ENCODE measurements around the gene LRRC8C. TPM values are rescaled to one million over a fixed set of nuclear protein-coding genes. Genes with fewer than 3 reads are reported as not detected.

Gene LRRC8C
- total and polyA plus RNA-seq, 4 donors: 0.75 to 14.4 (median 5.6) TPM

DNA sequence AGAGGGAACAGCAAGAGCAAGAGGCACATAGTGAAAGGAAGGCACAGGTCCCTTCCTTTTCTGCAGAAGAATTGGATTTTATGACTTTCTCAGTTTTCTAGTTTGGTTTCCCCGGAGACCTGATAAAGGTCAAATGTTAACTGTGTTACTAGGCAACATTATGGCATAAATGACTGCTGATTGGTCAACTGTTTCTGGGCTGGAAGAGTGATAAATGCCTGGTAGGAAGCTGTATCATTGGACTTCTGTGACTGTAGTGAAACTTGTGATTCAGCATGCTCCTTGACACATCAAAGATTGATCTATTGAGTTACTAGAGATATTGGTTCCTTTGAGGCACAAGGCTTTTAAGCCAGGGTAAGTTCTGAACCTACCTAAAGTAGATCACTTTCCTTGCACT, 55.7 kb downstream of the LRRC8C start:
- ATAC-seq (ENCODE audit: low FRiP score) (no peak), DNase-seq (no peak)
- Histone ChIP-seq H3K4me1 (ENCODE audit: control insufficient read depth in 1 of 2, insufficient read depth in 2 of 2, low read length in 2 of 2) (no peaks in the 10 kb centered on the region), H3K36me3 (ENCODE audit: control insufficient read depth in 1 of 2, insufficient read depth in 2 of 2, low read length in 1 of 2) (no peaks in the 10 kb centered on the region), H3K27ac (ENCODE audit: low read depth in 1 of 2, low read length in 2 of 2) (no peak overlapping the region), H3K9me3 (ENCODE audit: control insufficient read depth, low read length) (no peaks in the 10 kb centered on the region), H3K4me3 (ENCODE audit: low read length in 2 of 2) (no peak overlapping the region), H3K27me3 (ENCODE audit: control insufficient read depth in 1 of 2, insufficient read depth in 2 of 2, low read length in 1 of 2) (no peaks in the 10 kb centered on the region)
- intact Hi-C loops (cut with DNase I): no loop called here
- 91 to 100% methylated on average over 1 of the region's 1 CpG for WGBS, 2 donors

DNA sequence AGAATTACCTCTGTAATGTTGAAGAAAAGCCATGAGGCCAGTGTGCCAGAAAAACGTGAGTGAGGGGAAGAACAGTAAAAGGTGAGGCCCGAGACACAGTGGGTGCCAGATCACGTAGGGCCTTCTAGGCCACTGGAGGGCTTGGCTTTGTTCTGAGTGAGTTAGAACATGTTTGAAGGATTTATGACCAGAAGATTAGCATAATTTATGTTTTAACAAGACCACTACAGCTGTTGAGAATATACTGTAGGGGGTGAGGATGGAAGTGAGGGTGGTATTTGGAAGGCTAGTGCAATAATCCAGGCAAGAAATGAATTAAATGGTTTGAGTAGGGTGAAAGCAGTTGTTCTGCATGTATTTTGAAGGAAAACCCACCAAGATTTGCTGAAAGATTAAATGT, 56.3 kb downstream of the LRRC8C start:
- DNase-seq: no peak
- no peaks in the 10 kb centered on the region for H3K9me3 ChIP-seq (ENCODE audit: control insufficient read depth, low read length)
- intact Hi-C loops (cut with DNase I): no loop called here
- no peaks in the 10 kb centered on the region for H3K36me3 ChIP-seq (ENCODE audit: control insufficient read depth in 1 of 2, insufficient read depth in 2 of 2, low read length in 1 of 2)
- no peak for ATAC-seq (ENCODE audit: low FRiP score)
- H3K4me3 ChIP-seq (ENCODE audit: low read length in 2 of 2): no peak overlapping the region
- H3K27ac ChIP-seq (ENCODE audit: low read depth in 1 of 2, low read length in 2 of 2): no peak overlapping the region
- 89% methylated on average over 3 of the region's 3 CpGs for WGBS, 2 donors
- H3K4me1 ChIP-seq (ENCODE audit: control insufficient read depth in 1 of 2, insufficient read depth in 2 of 2, low read length in 2 of 2): no peaks in the 10 kb centered on the region
- no peaks in the 10 kb centered on the region for H3K27me3 ChIP-seq (ENCODE audit: control insufficient read depth in 1 of 2, insufficient read depth in 2 of 2, low read length in 1 of 2)

DNA sequence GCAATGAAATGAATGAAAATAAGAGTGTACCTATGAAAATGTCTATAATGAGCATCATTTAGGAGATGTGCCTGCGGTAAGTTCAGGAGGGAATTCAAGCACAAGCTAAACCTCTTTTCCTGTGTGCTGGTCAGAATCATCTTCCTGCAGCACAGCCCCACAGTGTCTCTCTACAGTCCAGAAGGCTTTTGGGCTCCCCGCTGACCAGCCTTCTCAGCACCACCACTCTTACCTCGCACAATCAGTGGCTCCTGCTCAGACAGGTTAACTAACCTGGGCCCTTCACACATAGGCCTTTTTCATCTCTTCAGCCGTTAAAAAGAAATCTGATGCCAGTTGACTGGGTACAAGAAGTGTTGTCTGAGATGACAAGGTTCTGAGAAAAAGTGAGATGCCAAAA, 57.7 kb downstream of the LRRC8C start:
- WGBS, 2 donors: 81 to 85% methylated on average over 4 of the region's 4 CpGs
- ATAC-seq (ENCODE audit: low FRiP score) (no peak), DNase-seq (no peak)
- H3K36me3 ChIP-seq (ENCODE audit: control insufficient read depth in 1 of 2, insufficient read depth in 2 of 2, low read length in 1 of 2): no peaks in the 10 kb centered on the region
- no peak overlapping the region for H3K27ac ChIP-seq (ENCODE audit: low read depth in 1 of 2, low read length in 2 of 2)
- H3K4me1 ChIP-seq (ENCODE audit: control insufficient read depth in 1 of 2, insufficient read depth in 2 of 2, low read length in 2 of 2): no peaks in the 10 kb centered on the region
- H3K9me3 ChIP-seq (ENCODE audit: control insufficient read depth, low read length): no peaks in the 10 kb centered on the region
- H3K27me3 ChIP-seq (ENCODE audit: control insufficient read depth in 1 of 2, insufficient read depth in 2 of 2, low read length in 1 of 2): no peaks in the 10 kb centered on the region
- intact Hi-C loops (cut with DNase I): no loop called here
- no peak overlapping the region for H3K4me3 ChIP-seq (ENCODE audit: low read length in 2 of 2)

DNA sequence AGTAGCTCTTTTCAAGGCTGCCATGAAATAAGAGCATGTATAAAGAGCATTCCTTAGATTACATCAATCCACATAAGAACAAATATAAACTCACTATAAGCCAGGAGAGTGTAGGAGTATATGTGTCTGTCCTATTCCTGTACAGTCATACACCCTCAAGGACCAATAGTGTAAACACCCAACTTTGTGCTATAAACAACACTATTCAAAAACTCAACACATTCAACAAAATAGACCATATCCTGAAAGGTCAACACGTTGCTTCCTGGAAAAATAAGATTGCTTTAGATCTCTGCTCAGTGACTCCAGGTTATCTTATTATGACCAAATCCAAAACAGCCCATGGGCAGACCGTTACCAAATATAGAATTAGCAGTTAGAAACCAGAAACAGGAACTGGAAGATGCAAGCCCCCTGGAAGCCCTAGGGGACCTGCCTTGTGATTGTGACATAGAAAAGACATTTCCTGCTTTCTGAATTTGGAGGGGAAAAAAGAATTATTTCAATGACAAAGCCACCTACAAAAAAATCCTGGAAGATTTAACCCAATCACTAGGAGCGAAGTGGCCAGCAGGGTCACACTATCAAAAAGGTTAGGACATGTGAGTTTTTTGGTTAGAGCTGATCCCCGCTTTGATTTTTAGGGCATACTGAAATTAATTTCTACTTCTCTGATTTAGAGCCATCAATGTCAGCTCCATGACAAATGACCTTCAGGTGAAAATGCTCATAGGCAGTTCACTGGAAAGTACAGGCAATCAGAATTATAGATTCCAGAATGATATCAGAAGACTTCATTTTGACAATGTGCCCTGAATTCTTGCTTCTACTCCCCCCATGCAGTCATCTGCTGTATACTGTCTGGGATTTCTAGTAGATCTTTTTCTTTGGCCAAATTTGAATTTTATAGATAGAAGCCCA, 59.9 kb downstream of the LRRC8C start:
- Histone ChIP-seq H3K9me3 (ENCODE audit: control insufficient read depth, low read length) (no peaks in the 10 kb centered on the region), H3K36me3 (ENCODE audit: control insufficient read depth in 1 of 2, insufficient read depth in 2 of 2, low read length in 1 of 2) (no peaks in the 10 kb centered on the region), H3K4me3 (ENCODE audit: low read length in 2 of 2) (no peak overlapping the region), H3K27ac (ENCODE audit: low read depth in 1 of 2, low read length in 2 of 2) (no peak overlapping the region), H3K27me3 (ENCODE audit: control insufficient read depth in 1 of 2, insufficient read depth in 2 of 2, low read length in 1 of 2) (no peaks in the 10 kb centered on the region), H3K4me1 (ENCODE audit: control insufficient read depth in 1 of 2, insufficient read depth in 2 of 2, low read length in 2 of 2) (no peaks in the 10 kb centered on the region)
- WGBS, 2 donors: 52 to 57% methylated on average over 4 of the region's 4 CpGs
- intact Hi-C loops (cut with DNase I): no loop called here
- ATAC-seq (ENCODE audit: low FRiP score) (peak; percentile 29), DNase-seq (no peak)

GRCh38 chr1:89695847-89696246, 62.9 kb downstream of the LRRC8C start:
- intact Hi-C loops (cut with DNase I): no loop called here
- H3K9me3 ChIP-seq (ENCODE audit: control insufficient read depth, low read length): no peaks in the 10 kb centered on the region
- H3K27me3 ChIP-seq (ENCODE audit: control insufficient read depth in 1 of 2, insufficient read depth in 2 of 2, low read length in 1 of 2): no peaks in the 10 kb centered on the region
- DNase-seq (no peak), ATAC-seq (ENCODE audit: low FRiP score) (no peak)
- no peak overlapping the region for H3K4me3 ChIP-seq (ENCODE audit: low read length in 2 of 2)
- H3K27ac ChIP-seq (ENCODE audit: low read depth in 1 of 2, low read length in 2 of 2): no peak overlapping the region
- H3K4me1 ChIP-seq (ENCODE audit: control insufficient read depth in 1 of 2, insufficient read depth in 2 of 2, low read length in 2 of 2): no peaks in the 10 kb centered on the region
- H3K36me3 ChIP-seq (ENCODE audit: control insufficient read depth in 1 of 2, insufficient read depth in 2 of 2, low read length in 1 of 2): no peaks in the 10 kb centered on the region

DNA sequence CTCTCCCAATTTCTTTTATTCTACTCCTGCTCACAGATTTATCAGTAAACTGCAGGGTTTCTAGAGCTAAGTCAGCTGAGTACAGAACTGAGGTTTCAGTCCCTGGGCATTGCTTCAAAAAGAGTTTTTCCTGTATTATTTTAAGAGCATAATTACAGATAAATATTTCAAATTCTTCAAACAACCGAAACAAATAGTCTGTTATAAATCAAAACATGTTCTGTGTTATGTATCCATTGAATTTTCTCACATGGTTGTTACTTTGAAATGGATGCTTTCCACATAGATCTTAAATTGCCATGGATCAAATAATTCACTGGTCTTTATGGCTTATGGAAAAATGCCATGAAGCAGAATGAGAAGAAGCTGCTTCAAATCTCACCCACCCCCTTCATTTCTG, 64.5 kb downstream of the LRRC8C start:
- Histone ChIP-seq H3K4me3 (ENCODE audit: low read length in 2 of 2) (no peak overlapping the region), H3K9me3 (ENCODE audit: control insufficient read depth, low read length) (no peaks in the 10 kb centered on the region), H3K27ac (ENCODE audit: low read depth in 1 of 2, low read length in 2 of 2) (no peak overlapping the region), H3K4me1 (ENCODE audit: control insufficient read depth in 1 of 2, insufficient read depth in 2 of 2, low read length in 2 of 2) (no peaks in the 10 kb centered on the region), H3K36me3 (ENCODE audit: control insufficient read depth in 1 of 2, insufficient read depth in 2 of 2, low read length in 1 of 2) (no peaks in the 10 kb centered on the region), H3K27me3 (ENCODE audit: control insufficient read depth in 1 of 2, insufficient read depth in 2 of 2, low read length in 1 of 2) (no peaks in the 10 kb centered on the region)
- intact Hi-C loops (cut with DNase I): no loop called here
- 2 to 12% methylated on average over 1 of the region's 1 CpG for WGBS, 2 donors
- ATAC-seq (ENCODE audit: low FRiP score) (no peak), DNase-seq (no peak)

GRCh38 chr1:89698020-89698560, 65.2 kb downstream of the LRRC8C start:
- H3K27me3 ChIP-seq (ENCODE audit: control insufficient read depth in 1 of 2, insufficient read depth in 2 of 2, low read length in 1 of 2): no peaks in the 10 kb centered on the region
- no peaks in the 10 kb centered on the region for H3K4me1 ChIP-seq (ENCODE audit: control insufficient read depth in 1 of 2, insufficient read depth in 2 of 2, low read length in 2 of 2)
- ATAC-seq (ENCODE audit: low FRiP score): no peak
- H3K27ac ChIP-seq (ENCODE audit: low read depth in 1 of 2, low read length in 2 of 2): no peak overlapping the region
- DNase-seq: no peak
- H3K4me3 ChIP-seq (ENCODE audit: low read length in 2 of 2): no peak overlapping the region
- WGBS, 2 donors: 69 to 70% methylated on average over 3 of the region's 3 CpGs
- no peaks in the 10 kb centered on the region for H3K36me3 ChIP-seq (ENCODE audit: control insufficient read depth in 1 of 2, insufficient read depth in 2 of 2, low read length in 1 of 2)
- no peaks in the 10 kb centered on the region for H3K9me3 ChIP-seq (ENCODE audit: control insufficient read depth, low read length)
- intact Hi-C loops (cut with DNase I): no loop called here

DNA sequence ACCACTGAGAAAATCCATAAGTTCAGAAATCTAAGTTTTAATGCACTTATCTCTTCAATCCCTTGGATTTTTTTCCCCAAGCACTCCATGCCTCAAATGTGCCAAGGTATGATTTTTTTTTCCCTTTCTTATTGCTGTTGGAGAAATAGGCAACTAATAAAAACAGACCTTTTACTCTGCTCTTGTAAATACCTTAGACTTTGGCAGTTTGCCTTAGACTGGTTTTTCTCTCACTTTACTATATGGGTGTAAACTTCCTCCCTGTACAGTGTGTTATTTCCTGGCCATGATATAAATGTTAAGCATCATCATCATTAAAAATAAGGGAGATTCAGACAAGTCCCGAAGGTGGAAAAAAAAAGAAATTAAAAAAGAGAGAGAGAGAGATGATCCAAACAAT, 65.7 kb downstream of the LRRC8C start:
- Histone ChIP-seq H3K27me3 (ENCODE audit: control insufficient read depth in 1 of 2, insufficient read depth in 2 of 2, low read length in 1 of 2) (no peaks in the 10 kb centered on the region), H3K4me3 (ENCODE audit: low read length in 2 of 2) (no peak overlapping the region), H3K27ac (ENCODE audit: low read depth in 1 of 2, low read length in 2 of 2) (no peak overlapping the region), H3K36me3 (ENCODE audit: control insufficient read depth in 1 of 2, insufficient read depth in 2 of 2, low read length in 1 of 2) (no peaks in the 10 kb centered on the region), H3K4me1 (ENCODE audit: control insufficient read depth in 1 of 2, insufficient read depth in 2 of 2, low read length in 2 of 2) (no peaks in the 10 kb centered on the region), H3K9me3 (ENCODE audit: control insufficient read depth, low read length) (no peaks in the 10 kb centered on the region)
- DNase-seq: no peak
- ATAC-seq (ENCODE audit: low FRiP score): no peak
- intact Hi-C loops (cut with DNase I): no loop called here
- 74 to 81% methylated on average over 1 of the region's 1 CpG for WGBS, 2 donors

DNA sequence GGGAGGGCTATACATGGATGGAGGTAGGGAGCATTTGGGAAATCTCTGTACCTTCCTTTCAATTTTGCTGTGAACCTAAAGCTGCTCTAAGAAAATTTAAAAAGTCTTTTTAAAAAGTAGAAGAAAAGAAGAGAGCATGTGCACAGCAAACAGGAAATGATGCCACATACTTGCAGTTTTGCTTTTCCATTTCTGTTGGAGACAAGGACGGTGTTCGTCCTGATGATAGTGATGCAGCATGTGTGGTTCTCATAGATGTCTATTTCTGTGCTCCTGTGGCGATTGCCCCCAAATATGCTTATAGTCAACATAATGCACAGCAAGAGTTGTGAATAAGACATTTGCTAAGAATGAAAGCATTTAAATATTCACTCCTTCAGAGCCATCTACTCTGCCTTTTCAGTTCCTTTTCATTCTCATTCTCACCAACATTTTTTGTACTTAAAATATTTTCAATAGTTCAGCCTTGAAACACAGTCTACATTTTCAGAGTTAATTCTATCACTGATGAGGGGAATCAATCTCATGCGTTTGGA, 66.6 kb downstream of the LRRC8C start:
- intact Hi-C loops (cut with DNase I): no loop called here
- ATAC-seq (ENCODE audit: low FRiP score) (no peak), DNase-seq (no peak)
- Histone ChIP-seq H3K4me3 (ENCODE audit: low read length in 2 of 2) (no peak overlapping the region), H3K4me1 (ENCODE audit: control insufficient read depth in 1 of 2, insufficient read depth in 2 of 2, low read length in 2 of 2) (no peaks in the 10 kb centered on the region), H3K27me3 (ENCODE audit: control insufficient read depth in 1 of 2, insufficient read depth in 2 of 2, low read length in 1 of 2) (no peaks in the 10 kb centered on the region), H3K27ac (ENCODE audit: low read depth in 1 of 2, low read length in 2 of 2) (no peak overlapping the region), H3K36me3 (ENCODE audit: control insufficient read depth in 1 of 2, insufficient read depth in 2 of 2, low read length in 1 of 2) (no peaks in the 10 kb centered on the region), H3K9me3 (ENCODE audit: control insufficient read depth, low read length) (no peaks in the 10 kb centered on the region)
- 89 to 92% methylated on average over 4 of the region's 4 CpGs for WGBS, 2 donors

Measured in aorta (tissue), 5 donors.